GM23338 (cell line): ENCODE data around the gene SHCBP1L. TPM values are rescaled to one million over a fixed set of nuclear protein-coding genes. Genes with fewer than 3 reads are reported as not detected.

Experiments used
- ATAC-seq: fragments of 200-7000 bp; cut with Tn5 transposase; 3 replicates; pipeline ENCODE4 v1.9.1; 2020
- DNase-seq: peaks from one replicate; pipeline ENCODE4 v3.0.0-alpha.2; 2015; ENCODE audit warnings: low spot score
- H2AFZ ChIP-seq: fragments of 200-600 bp; sonication (generic); 2 replicates; pipeline ENCODE4 v1.8.0; 2016; ENCODE audit warnings: antibody characterized with exemption, mild to moderate bottlenecking, moderate library complexity
- H3F3A ChIP-seq: fragments of 200-600 bp; sonication (generic); replicated peaks from 2 replicates; pipeline ENCODE4 v1.8.0; 2017; ENCODE audit warnings: antibody characterized with exemption, mixed run types, low read depth
- H3K27ac ChIP-seq: fragments of 200-600 bp; sonication (generic); 2 replicates; pipeline ENCODE4 v1.6.1; 2016; ENCODE audit warnings: low read depth
- H3K27me3 ChIP-seq: fragments of 200-600 bp; sonication (generic); 2 replicates; pipeline ENCODE4 v1.8.0; 2016; ENCODE audit warnings: mild to moderate bottlenecking, mixed run types, moderate library complexity; ENCODE audit not compliant: insufficient read depth
- H3K36me3 ChIP-seq: fragments of 200-600 bp; sonication (generic); 2 replicates; pipeline ENCODE4 v1.8.0; 2016; ENCODE audit warnings: mild to moderate bottlenecking; ENCODE audit not compliant: insufficient read depth
- H3K4me1 ChIP-seq: fragments of 200-600 bp; sonication (generic); 2 replicates; pipeline ENCODE4 v1.8.0; 2016; ENCODE audit warnings: mild to moderate bottlenecking, moderate library complexity; ENCODE audit not compliant: insufficient read depth
- H3K4me2 ChIP-seq: fragments of 200-600 bp; sonication (generic); 2 replicates; pipeline ENCODE4 v1.7.1; 2017; ENCODE audit warnings: mixed run types
- H3K4me3 ChIP-seq: fragments of 200-600 bp; sonication (generic); 2 replicates; pipeline ENCODE4 v1.6.1; 2016; ENCODE audit warnings: mixed run types
- H3K79me2 ChIP-seq: fragments of 200-600 bp; sonication (generic); replicated peaks from 2 replicates; pipeline ENCODE4 v1.8.0; 2017; ENCODE audit warnings: mild to moderate bottlenecking; ENCODE audit not compliant: insufficient read depth
- H3K9me2 ChIP-seq: fragments of 200-600 bp; sonication (generic); 2 replicates; pipeline ENCODE4 v1.8.0; 2017; ENCODE audit not compliant: insufficient read depth
- H4K20me1 ChIP-seq: fragments of 200-600 bp; sonication (generic); replicated peaks from 2 replicates; pipeline ENCODE4 v1.8.0; 2017; ENCODE audit warnings: mild to moderate bottlenecking; ENCODE audit not compliant: insufficient read depth
- H3K27ac Mint-ChIP-seq: 2 replicates; pipeline ENCODE4 v1.8.0; 2020; ENCODE audit warnings: inconsistent platforms, mild to moderate bottlenecking, moderate library complexity, mixed read lengths
- H3K27me3 Mint-ChIP-seq: 3 replicates; pipeline ENCODE4 v1.8.0; 2022; ENCODE audit warnings: low read depth, mild to moderate bottlenecking, moderate library complexity, mixed read lengths, inconsistent platforms; ENCODE audit not compliant: insufficient read depth, poor library complexity
- H3K36me3 Mint-ChIP-seq: 3 replicates; pipeline ENCODE4 v1.8.0; 2021; ENCODE audit warnings: low read depth, mild to moderate bottlenecking, inconsistent platforms, moderate library complexity, mixed read lengths
- H3K4me1 Mint-ChIP-seq: 3 replicates; pipeline ENCODE4 v1.8.0; 2020; ENCODE audit warnings: mild to moderate bottlenecking, inconsistent platforms, mixed read lengths
- H3K4me3 Mint-ChIP-seq: 3 replicates; pipeline ENCODE4 v1.8.0; 2021; ENCODE audit warnings: moderate library complexity, mild to moderate bottlenecking, inconsistent platforms, mixed read lengths
- H3K9me3 Mint-ChIP-seq: 3 replicates; pipeline ENCODE4 v1.8.0; 2020; ENCODE audit warnings: moderate library complexity, mild to moderate bottlenecking, inconsistent platforms, mixed read lengths
- CREB1 ChIP-seq: fragments of 250-450 bp; sonication (Bioruptor Pico); IDR thresholded peaks from 2 replicates; pipeline ENCODE4 v1.5.0; 2020; ENCODE audit warnings: low read depth, mild to moderate bottlenecking, moderate library complexity
- CTCF ChIP-seq, 2 experiments: fragments of 200-600 bp in 1 of 2; sonication (generic) in 1 of 2; conservative IDR thresholded peaks; 2 replicates each; pipeline versions ENCODE4 v1.5.1 to v1.6.1; 2016 to 2017; ENCODE audit warnings: antibody characterized with exemption in 2 of 2, low read depth in 2 of 2, mild to moderate bottlenecking in 2 of 2, moderate library complexity in 1 of 2
- ETS1 ChIP-seq: IDR thresholded peaks from 2 replicates; pipeline ENCODE4 v1.6.1; 2016; ENCODE audit warnings: antibody characterized with exemption
- EZH2 ChIP-seq: fragments of 200-600 bp; sonication (generic); IDR thresholded peaks from one replicate; pipeline ENCODE4 v1.8.0; 2017; ENCODE audit warnings: antibody characterized with exemption, mild to moderate bottlenecking, low read depth; ENCODE audit not compliant: unreplicated experiment
- EZH2phosphoT487 ChIP-seq: fragments of 200-600 bp; sonication (generic); IDR thresholded peaks from one replicate; pipeline ENCODE4 v1.8.1; 2018; ENCODE audit warnings: antibody characterized with exemption; ENCODE audit not compliant: unreplicated experiment
- JUNB ChIP-seq: IDR thresholded peaks from one replicate; pipeline ENCODE4 v1.6.1; 2016; ENCODE audit warnings: antibody characterized with exemption; ENCODE audit not compliant: unreplicated experiment
- NANOG ChIP-seq: IDR thresholded peaks from 2 replicates; pipeline ENCODE4 v1.6.1; 2016; ENCODE audit warnings: antibody characterized with exemption, borderline replicate concordance
- POLR2AphosphoS5 ChIP-seq: IDR thresholded peaks from 2 replicates; pipeline ENCODE4 v1.6.1; 2016; ENCODE audit warnings: antibody characterized with exemption, low read depth
- STAT1 ChIP-seq: IDR thresholded peaks from one replicate; pipeline ENCODE4 v1.6.1; 2016; ENCODE audit warnings: antibody characterized with exemption; ENCODE audit not compliant: unreplicated experiment
- ZNF114 ChIP-seq: fragments of 250-450 bp; sonication (Bioruptor Pico); IDR thresholded peaks from 2 replicates; pipeline ENCODE4 v1.5.0; 2020; ENCODE audit warnings: mild to moderate bottlenecking, moderate library complexity
- ZNF331 ChIP-seq: fragments of 250-450 bp; sonication (Bioruptor Pico); IDR thresholded peaks from 2 replicates; pipeline ENCODE4 v1.5.0; 2020; ENCODE audit warnings: low read depth, mild to moderate bottlenecking, moderate library complexity
- ZNF462 ChIP-seq: fragments of 250-450 bp; sonication (Bioruptor Pico); IDR thresholded peaks from 2 replicates; pipeline ENCODE4 v1.5.0; 2020; ENCODE audit warnings: mild to moderate bottlenecking, moderate library complexity
- polyA plus RNA-seq: library from polyadenylated mRNA; unstranded; fragments of >200 nt; fragmentation: Nextera tagmentation; extraction: Ambion mirVana; gene quantifications from 2 replicates; pipeline ENCODE4 v1.2.1, GENCODE V29; 2016
- total RNA-seq: library from RNA; depleted of rRNA; stranded (reverse); fragments of >200 nt; shearing (Covaris generic); gene quantifications from 2 replicates; pipeline ENCODE4 v1.2.3, GENCODE V29; 2014

The SHCBP1L gene
- total and polyA plus RNA-seq, 2 experiments from 2014 or later, result not detected

- H3K36me3 Mint-ChIP-seq, result no peaks in the 10 kb centered on the region
These were observed 31.2 kb upstream of the SHCBP1L start for GRCh38 chr1:182984138-182984537.

GRCh38 chr1:182978151-182978853 is 25.3 kb upstream of the SHCBP1L start:
- ATAC-seq, result no peak
- Histone ChIP-seq H2AFZ (no peak overlapping the region), H3K27ac (no peak overlapping the region), H3K4me1 (no peaks in the 10 kb centered on the region), H4K20me1 (no peaks in the 10 kb centered on the region), H3F3A (no peaks in the 10 kb centered on the region), H3K9me2 (0 out of 2 replicates have a peak, but pooled peaks cover 3% of the 10 kb centered on the region), H3K36me3 (no peaks in the 10 kb centered on the region), H3K27me3 (no peaks in the 10 kb centered on the region), H3K79me2 (no peaks in the 10 kb centered on the region), H3K4me2 (no peak overlapping the region), H3K4me3 (no peak overlapping the region)
- no peak overlapping the region for H3K4me3 Mint-ChIP-seq
- H3K36me3 Mint-ChIP-seq, result no peaks in the 10 kb centered on the region
- H3K9me3 Mint-ChIP-seq, result peaks cover 3% of the 10 kb centered on the region; the same call in 2 of the 3 replicates
- peaks cover 2% of the 10 kb centered on the region for H3K27me3 Mint-ChIP-seq
- no peaks in the 10 kb centered on the region for H3K4me1 Mint-ChIP-seq
- TF ChIP-seq STAT1 (no peak), ZNF114 (no peak), ZNF462 (no peak), ETS1 (no peak), EZH2phosphoT487 (no peak), CREB1 (CRISPR knock-in tag) (no peak), NANOG (no peak), CTCF (conservative IDR thresholded peaks at IDR 0.05; ENCODE audit: low read depth in 2 of 2) (no peak), ZNF331 (no peak), POLR2AphosphoS5 (no peak), JUNB (no peak), EZH2 (no peak)
- H3K27ac Mint-ChIP-seq, result no peak overlapping the region
- DNase-seq, result no peak

More at GRCh38 chr1:182984138-182984537, 31.2 kb upstream of the SHCBP1L start:
- no peaks in the 10 kb centered on the region for H3K4me1 ChIP-seq
- H3F3A ChIP-seq, result no peaks in the 10 kb centered on the region
- H3K79me2 ChIP-seq, result no peaks in the 10 kb centered on the region
- DNase-seq (no peak), ATAC-seq (no peak)
- H3K9me2 ChIP-seq, result 0 out of 2 replicates have a peak, but pooled peaks cover 3% of the 10 kb centered on the region
- no peak overlapping the region for H3K27ac ChIP-seq
- Mint-ChIP-seq H3K27ac (no peak overlapping the region), H3K9me3 (peaks cover 3% of the 10 kb centered on the region; the same call in 2 of the 3 replicates), H3K4me3 (no peak overlapping the region), H3K27me3 (peaks cover 3% of the 10 kb centered on the region), H3K4me1 (no peaks in the 10 kb centered on the region)
- no peaks in the 10 kb centered on the region for H3K36me3 ChIP-seq
- no peaks in the 10 kb centered on the region for H3K27me3 ChIP-seq
- no peak overlapping the region for H2AFZ ChIP-seq
- no peaks in the 10 kb centered on the region for H4K20me1 ChIP-seq
- no peak for TF ChIP-seq CREB1 (CRISPR knock-in tag)
- TF ChIP-seq POLR2AphosphoS5, result no peak
- H3K4me3 ChIP-seq, result no peak overlapping the region
- no peak overlapping the region for H3K4me2 ChIP-seq
